H9 (cell line): ENCODE data around the gene SLC24A3. TPM values are rescaled to one million over a fixed set of nuclear protein-coding genes. Genes with fewer than 3 reads are reported as not detected.

Source experiments
- DNase-seq: peaks from one replicate; pipeline ENCODE4 v3.0.0-alpha.2; 2017
- H2AFZ ChIP-seq: one replicate; pipeline ENCODE4 v1.6.1; 2013; ENCODE audit warnings: mild to moderate bottlenecking, low read length, control low read depth, moderate library complexity
- H2AK5ac ChIP-seq: 2 replicates; pipeline ENCODE4 v1.6.1; 2013; ENCODE audit warnings: low read length, control low read depth, mixed read lengths; ENCODE audit not compliant: insufficient read length
- H2BK120ac ChIP-seq: one replicate; pipeline ENCODE4 v1.6.1; 2013; ENCODE audit warnings: low read depth, mild to moderate bottlenecking, low read length, control low read depth, inconsistent platforms; ENCODE audit not compliant: poor library complexity, severe bottlenecking
- H2BK12ac ChIP-seq: 2 replicates; pipeline ENCODE4 v1.6.1; 2013; ENCODE audit warnings: low read length, control low read depth, mixed read lengths, low read depth; ENCODE audit not compliant: insufficient read length
- H2BK15ac ChIP-seq: 2 replicates; pipeline ENCODE4 v1.6.1; 2013; ENCODE audit warnings: low read depth, low read length, control low read depth
- H2BK20ac ChIP-seq: one replicate; pipeline ENCODE4 v1.6.1; 2013; ENCODE audit warnings: low read depth, mild to moderate bottlenecking, low read length, control low read depth, inconsistent platforms; ENCODE audit not compliant: poor library complexity, severe bottlenecking
- H2BK5ac ChIP-seq: 2 replicates; pipeline ENCODE4 v1.6.1; 2013; ENCODE audit warnings: low read length, control low read depth, mixed read lengths; ENCODE audit not compliant: insufficient read length
- H3K14ac ChIP-seq: 2 replicates; pipeline ENCODE4 v1.6.1; 2013; ENCODE audit warnings: low read length, control low read depth; ENCODE audit not compliant: insufficient read depth
- H3K18ac ChIP-seq: 2 replicates; pipeline ENCODE4 v1.6.1; 2013; ENCODE audit warnings: low read depth, mild to moderate bottlenecking, mixed read lengths, low read length, control low read depth; ENCODE audit not compliant: insufficient read length
- H3K23ac ChIP-seq: 2 replicates; pipeline ENCODE4 v1.6.1; 2013; ENCODE audit warnings: low read length, control low read depth, mixed read lengths, low read depth; ENCODE audit not compliant: insufficient read length
- H3K23me2 ChIP-seq: 2 replicates; pipeline ENCODE4 v1.6.1; 2013; ENCODE audit warnings: low read depth, mild to moderate bottlenecking, mixed read lengths, low read length, control low read depth; ENCODE audit not compliant: insufficient read length, poor library complexity, severe bottlenecking
- H3K27ac ChIP-seq: 2 replicates; pipeline ENCODE4 v1.5.1; 2013; ENCODE audit warnings: low read length, control low read depth, mixed read lengths, low read depth; ENCODE audit not compliant: insufficient read length
- H3K27me3 ChIP-seq: 2 replicates; pipeline ENCODE4 v1.6.1; 2013; ENCODE audit warnings: low read length, control low read depth, inconsistent platforms; ENCODE audit not compliant: insufficient read depth
- H3K4ac ChIP-seq: 2 replicates; pipeline ENCODE4 v1.6.1; 2013; ENCODE audit warnings: low read depth, mild to moderate bottlenecking, control low read depth, inconsistent platforms, low read length, moderate library complexity
- H3K4me1 ChIP-seq: 2 replicates; pipeline ENCODE4 v1.6.1; 2013; ENCODE audit warnings: low read length, control low read depth, inconsistent platforms; ENCODE audit not compliant: insufficient read depth
- H3K4me2 ChIP-seq: 2 replicates; pipeline ENCODE4 v1.6.1; 2013; ENCODE audit warnings: low read length, control low read depth, mixed read lengths; ENCODE audit not compliant: insufficient read length, insufficient read depth
- H3K56ac ChIP-seq: 2 replicates; pipeline ENCODE4 v1.6.1; 2013; ENCODE audit warnings: low read depth, mild to moderate bottlenecking, mixed read lengths, low read length, control low read depth; ENCODE audit not compliant: insufficient read length
- H3K79me1 ChIP-seq: 2 replicates; pipeline ENCODE4 v1.6.1; 2013; ENCODE audit warnings: low read depth, mild to moderate bottlenecking, moderate library complexity, low read length, control low read depth, inconsistent platforms; ENCODE audit not compliant: insufficient read depth, poor library complexity, severe bottlenecking
- H3K79me2 ChIP-seq: 2 replicates; pipeline ENCODE4 v1.6.1; 2013; ENCODE audit warnings: low read length, control low read depth, inconsistent platforms; ENCODE audit not compliant: insufficient read depth
- H3K9ac ChIP-seq: 2 replicates; pipeline ENCODE4 v1.6.1; 2013; ENCODE audit warnings: low read length, control low read depth, mixed read lengths; ENCODE audit not compliant: insufficient read length; ENCODE audit errors: extremely low read depth
- H3K9me3 ChIP-seq: one replicate; pipeline ENCODE4 v1.6.1; 2013; ENCODE audit warnings: low read depth, low read length, inconsistent platforms; ENCODE audit not compliant: control insufficient read depth
- H3T11ph ChIP-seq: one replicate; pipeline ENCODE4 v1.6.1; 2013; ENCODE audit warnings: mild to moderate bottlenecking, low read length, control low read depth, inconsistent platforms
- H4K20me1 ChIP-seq: one replicate; pipeline ENCODE4 v1.6.1; 2013; ENCODE audit not compliant: control insufficient read depth, insufficient read length, insufficient read depth
- H4K5ac ChIP-seq: 2 replicates; pipeline ENCODE4 v1.6.1; 2013; ENCODE audit warnings: low read depth, mild to moderate bottlenecking, mixed read lengths, low read length, control low read depth; ENCODE audit not compliant: insufficient read length
- H4K8ac ChIP-seq: replicated peaks from 2 replicates; pipeline ENCODE4 v1.6.1; 2013; ENCODE audit warnings: low read length, control low read depth, mixed read lengths, low read depth; ENCODE audit not compliant: insufficient read length
- H4K91ac ChIP-seq: 2 replicates; pipeline ENCODE4 v1.6.1; 2013; ENCODE audit warnings: low read depth, mild to moderate bottlenecking, moderate library complexity, mixed read lengths, low read length, control low read depth; ENCODE audit not compliant: insufficient read length
- H3K27ac Mint-ChIP-seq, 3 experiments: 2 replicates in 2 of 3; 3 replicates in 1 of 3; pipeline ENCODE4 v1.8.0; 2020 to 2021; ENCODE audit warnings: mixed read lengths in 3 of 3, mild to moderate bottlenecking in 1 of 3, moderate library complexity in 1 of 3
- H3K27me3 Mint-ChIP-seq: 2 replicates; pipeline ENCODE4 v1.8.0; 2021; ENCODE audit warnings: low read depth, mild to moderate bottlenecking, moderate library complexity, mixed read lengths
- H3K36me3 Mint-ChIP-seq, 3 experiments: 2 replicates in 2 of 3; 3 replicates in 1 of 3; pipeline ENCODE4 v1.8.0; 2020 to 2021; ENCODE audit warnings: low read depth in 3 of 3, mixed read lengths in 3 of 3; ENCODE audit not compliant: insufficient read depth in 1 of 3
- H3K4me1 Mint-ChIP-seq, 2 experiments: 2 replicates each; pipeline ENCODE4 v1.8.0; 2020; ENCODE audit warnings: mixed read lengths in 2 of 2
- H3K4me3 Mint-ChIP-seq, 2 experiments: 2 replicates in 1 of 2; 3 replicates in 1 of 2; pipeline ENCODE4 v1.8.0; 2020 to 2021; ENCODE audit warnings: mild to moderate bottlenecking in 2 of 2, mixed read lengths in 2 of 2, moderate library complexity in 1 of 2
- H3K9me3 Mint-ChIP-seq, 2 experiments: 2 replicates in 1 of 2; 3 replicates in 1 of 2; pipeline ENCODE4 v1.8.0; 2020; ENCODE audit warnings: mild to moderate bottlenecking in 2 of 2, mixed read lengths in 2 of 2, moderate library complexity in 1 of 2
- WGBS: extraction: QIAGEN DNeasy Blood & Tissue Kit; methylation state at CpG from one replicate; pipeline ENCODE4 v1.1.7; 2013; ENCODE audit warnings: missing lambda C conversion rate, low lambda C conversion rate, mixed read lengths; ENCODE audit not compliant: insufficient read length; ENCODE audit errors: extremely low coverage; 5-methylcytosine and 5-hydroxymethylcytosine counted together
- total RNA-seq: library from RNA; stranded (reverse); gene quantifications from 2 replicates; pipeline ENCODE4 v1.2.1, GENCODE V29; 2021
- TF ChIP-seq, protein P1 (sequence below): fragments of 200-600 bp; sonication (generic); conservative IDR thresholded peaks from 3 replicates; pipeline ENCODE4 v1.8.0; 2021; ENCODE audit warnings: antibody characterized with exemption, mild to moderate bottlenecking

Gene SLC24A3
- total RNA-seq, 1 experiment from 2014 or later, result 0.83 TPM

DNA sequence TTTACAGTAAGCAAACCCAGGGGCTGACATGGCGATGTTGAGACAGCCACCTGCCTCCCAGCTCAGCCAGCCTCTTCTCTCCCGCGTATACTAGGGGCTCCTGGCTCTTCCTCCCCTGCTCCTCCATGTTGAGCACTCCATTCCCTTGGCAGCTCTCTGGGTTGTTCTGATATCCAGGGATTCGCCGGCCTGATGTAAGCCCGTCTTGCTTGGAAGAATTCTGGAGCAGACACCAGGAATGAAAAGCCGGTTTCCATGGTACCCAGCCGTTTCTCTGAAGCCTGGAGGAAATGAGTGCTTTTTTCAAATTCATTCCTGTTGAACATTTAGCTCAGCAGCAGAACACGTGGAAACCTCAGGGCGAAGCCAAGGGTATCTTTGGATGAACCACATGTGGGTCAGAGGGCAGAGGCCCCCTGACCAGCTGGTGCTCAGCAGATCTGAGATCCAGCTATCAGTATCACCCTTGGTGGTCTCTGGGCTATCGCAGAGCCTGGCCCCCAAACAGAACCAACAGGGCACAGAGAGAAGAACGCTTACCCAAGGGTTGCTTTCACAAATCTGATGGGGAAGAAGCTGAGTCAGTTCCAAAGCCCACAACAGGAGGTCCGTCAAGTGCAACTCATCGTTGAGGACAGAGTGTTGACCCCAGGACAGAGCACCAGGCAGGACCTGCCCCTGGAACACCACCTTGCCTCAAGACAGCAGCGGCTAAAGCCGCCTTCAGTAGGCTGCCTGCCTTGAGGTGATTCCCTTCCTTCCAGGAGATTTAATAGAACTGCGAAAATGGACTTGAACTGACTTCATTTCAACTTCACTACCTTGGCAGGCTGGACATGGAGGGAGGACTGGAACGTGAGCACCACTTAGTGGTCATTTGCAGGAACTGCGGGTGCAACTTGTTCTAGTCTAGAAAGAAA lies 449.5 kb downstream of the SLC24A3 start:
- Histone ChIP-seq H3K4me1 (no peaks in the 10 kb centered on the region; the same call in 1 of the 2 replicates), H2BK120ac (no peak overlapping the region), H4K8ac (no peak overlapping the region), H2BK12ac (no peak overlapping the region), H3K4ac (no peak overlapping the region), H3K23me2 (no peaks in the 10 kb centered on the region), H2BK5ac (no peak overlapping the region), H4K5ac (no peak overlapping the region), H3K23ac (no peak overlapping the region), H2BK15ac (no peak overlapping the region), H4K20me1 (no peaks in the 10 kb centered on the region), H3K14ac (no peak overlapping the region), H3K27ac (no peak overlapping the region), H3K27me3 (no peaks in the 10 kb centered on the region), H3K9me3 (no peaks in the 10 kb centered on the region), H2AFZ (no peak overlapping the region), H3K4me2 (no peak overlapping the region), H3K56ac (no peak overlapping the region), H4K91ac (no peak overlapping the region), H3K79me1 (no peaks in the 10 kb centered on the region), H2BK20ac (no peak overlapping the region), H3T11ph (no peak overlapping the region), H3K79me2 (no peaks in the 10 kb centered on the region), H3K18ac (no peak overlapping the region), H2AK5ac (no peak overlapping the region), H3K9ac (no peak overlapping the region)
- H3K9me3 Mint-ChIP-seq, result no peaks in the 10 kb centered on the region
- H3K27me3 Mint-ChIP-seq, result peaks cover 14% of the 10 kb centered on the region
- H3K27ac Mint-ChIP-seq, result no peak overlapping the region; a peak in 1 of 7 replicates
- H3K4me3 Mint-ChIP-seq, result no peak overlapping the region
- H3K4me1 Mint-ChIP-seq, result peaks cover 13% of the 10 kb centered on the region in 2 experiments; a peak in 3 of 4 replicates
- H3K36me3 Mint-ChIP-seq, result no peaks in the 10 kb centered on the region
- peak; percentile 61 for DNase-seq
- no CpG with 5 or more reads among the region's 19 CpGs for WGBS
- TF ChIP-seq, protein P1, sequence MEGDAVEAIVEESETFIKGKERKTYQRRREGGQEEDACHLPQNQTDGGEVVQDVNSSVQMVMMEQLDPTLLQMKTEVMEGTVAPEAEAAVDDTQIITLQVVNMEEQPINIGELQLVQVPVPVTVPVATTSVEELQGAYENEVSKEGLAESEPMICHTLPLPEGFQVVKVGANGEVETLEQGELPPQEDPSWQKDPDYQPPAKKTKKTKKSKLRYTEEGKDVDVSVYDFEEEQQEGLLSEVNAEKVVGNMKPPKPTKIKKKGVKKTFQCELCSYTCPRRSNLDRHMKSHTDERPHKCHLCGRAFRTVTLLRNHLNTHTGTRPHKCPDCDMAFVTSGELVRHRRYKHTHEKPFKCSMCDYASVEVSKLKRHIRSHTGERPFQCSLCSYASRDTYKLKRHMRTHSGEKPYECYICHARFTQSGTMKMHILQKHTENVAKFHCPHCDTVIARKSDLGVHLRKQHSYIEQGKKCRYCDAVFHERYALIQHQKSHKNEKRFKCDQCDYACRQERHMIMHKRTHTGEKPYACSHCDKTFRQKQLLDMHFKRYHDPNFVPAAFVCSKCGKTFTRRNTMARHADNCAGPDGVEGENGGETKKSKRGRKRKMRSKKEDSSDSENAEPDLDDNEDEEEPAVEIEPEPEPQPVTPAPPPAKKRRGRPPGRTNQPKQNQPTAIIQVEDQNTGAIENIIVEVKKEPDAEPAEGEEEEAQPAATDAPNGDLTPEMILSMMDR, result peak; percentile 98
